ENCODE measurements around the gene SOD1.

The SOD1 gene

GRCh38 chr21:31659536-31660258, at the start of gene SOD1:
Gene SOD1, plus strand, starts transcription at chr21:31659693. Its CDS starts 77 bp downstream, at chr21:31659770.
- no peaks in the 10 kb centered on the region for H3K27me3 ChIP-seq (ENCODE audit: control insufficient read depth in 1 of 2, insufficient read depth in 2 of 2, low read length in 2 of 2)
- H3K4me1 ChIP-seq (ENCODE audit: control insufficient read depth in 1 of 2, insufficient read depth in 2 of 2, low read length in 2 of 2), result peaks cover 30 to 36% of the 10 kb centered on the region in 2 donors
- H3K9me3 ChIP-seq (ENCODE audit: control insufficient read depth in 1 of 2, low read length in 2 of 2), result no peaks in the 10 kb centered on the region
- H3K4me3 ChIP-seq (ENCODE audit: low read depth in 1 of 2, low read length in 2 of 2), result peak within 1 kb of the TSS; percentile 87 to 88
- peaks cover 0 to 9% of the 10 kb centered on the region in 2 donors for H3K36me3 ChIP-seq (ENCODE audit: control insufficient read depth in 1 of 2, insufficient read depth in 2 of 2, low read length in 2 of 2)
- H3K27ac ChIP-seq (ENCODE audit: low read depth, low read length), result peak within 1 kb of the TSS; percentile 88
- H3K9ac ChIP-seq (ENCODE audit: low read depth in 1 of 2, low read length in 2 of 2), result peak within 1 kb of the TSS; percentile 69 to 79

DNA sequence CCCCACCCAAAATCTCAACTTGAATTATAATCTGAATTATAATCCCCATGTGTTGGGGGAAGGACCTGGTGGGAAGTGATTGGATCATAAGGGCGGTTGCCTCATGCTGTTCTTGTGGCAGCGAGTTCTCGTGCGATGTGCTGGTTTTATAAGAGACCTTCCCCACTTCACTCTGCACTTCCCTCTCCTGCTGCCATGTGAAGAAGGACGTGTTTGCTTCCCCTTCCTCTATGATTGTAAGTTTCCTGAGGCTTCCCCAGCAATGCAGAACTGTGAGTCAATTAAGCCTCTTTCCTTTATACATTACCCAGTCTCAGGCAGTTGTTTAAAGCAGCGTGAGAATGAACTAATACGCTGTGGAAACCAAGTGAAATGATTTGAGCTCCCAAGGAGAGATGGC, 48.0 kb upstream of the SOD1 start:
- Histone ChIP-seq H3K27me3 (ENCODE audit: control insufficient read depth in 1 of 2, insufficient read depth in 2 of 2, low read length in 2 of 2) (no peaks in the 10 kb centered on the region), H3K9ac (ENCODE audit: low read depth in 1 of 2, low read length in 2 of 2) (no peak overlapping the region), H3K9me3 (ENCODE audit: control insufficient read depth in 1 of 2, low read length in 2 of 2) (no peaks in the 10 kb centered on the region), H3K27ac (ENCODE audit: low read depth, low read length) (no peak overlapping the region), H3K4me1 (ENCODE audit: control insufficient read depth in 1 of 2, insufficient read depth in 2 of 2, low read length in 2 of 2) (no peaks in the 10 kb centered on the region), H3K4me3 (ENCODE audit: low read depth in 1 of 2, low read length in 2 of 2) (no peak overlapping the region), H3K36me3 (ENCODE audit: control insufficient read depth in 1 of 2, insufficient read depth in 2 of 2, low read length in 2 of 2) (no peaks in the 10 kb centered on the region)

GRCh38 chr21:31612894-31613785, 46.4 kb upstream of the SOD1 start:
- no peak overlapping the region for H3K9ac ChIP-seq (ENCODE audit: low read depth in 1 of 2, low read length in 2 of 2)
- no peaks in the 10 kb centered on the region for H3K9me3 ChIP-seq (ENCODE audit: control insufficient read depth in 1 of 2, low read length in 2 of 2)
- H3K4me1 ChIP-seq (ENCODE audit: control insufficient read depth in 1 of 2, insufficient read depth in 2 of 2, low read length in 2 of 2), result no peaks in the 10 kb centered on the region
- H3K27me3 ChIP-seq (ENCODE audit: control insufficient read depth in 1 of 2, insufficient read depth in 2 of 2, low read length in 2 of 2), result no peaks in the 10 kb centered on the region
- no peaks in the 10 kb centered on the region for H3K36me3 ChIP-seq (ENCODE audit: control insufficient read depth in 1 of 2, insufficient read depth in 2 of 2, low read length in 2 of 2)
- H3K4me3 ChIP-seq (ENCODE audit: low read depth in 1 of 2, low read length in 2 of 2), result no peak overlapping the region
- H3K27ac ChIP-seq (ENCODE audit: low read depth, low read length), result no peak overlapping the region

DNA sequence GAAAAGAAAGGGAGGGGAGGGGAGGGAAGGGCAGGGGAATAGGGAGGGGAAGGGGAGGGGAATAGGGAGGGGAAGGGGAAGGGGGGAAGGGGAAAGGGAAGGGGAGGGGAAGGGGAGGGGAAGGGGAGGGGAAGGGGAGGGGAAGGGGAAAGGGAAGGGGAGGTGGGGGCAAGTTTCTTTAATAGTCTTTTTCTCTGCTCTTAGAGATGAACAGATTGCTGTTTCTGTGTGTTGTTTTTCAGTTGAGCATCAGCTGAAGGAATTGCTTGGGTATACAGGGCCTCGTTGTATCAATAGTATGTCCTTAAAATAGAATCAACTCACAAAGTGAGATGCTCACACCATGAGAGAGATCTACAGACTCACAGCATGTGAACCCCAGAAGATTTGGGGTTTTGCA, 44.8 kb upstream of the SOD1 start:
- H3K27me3 ChIP-seq (ENCODE audit: control insufficient read depth in 1 of 2, insufficient read depth in 2 of 2, low read length in 2 of 2), result no peaks in the 10 kb centered on the region
- no peak overlapping the region for H3K27ac ChIP-seq (ENCODE audit: low read depth, low read length)
- H3K9me3 ChIP-seq (ENCODE audit: control insufficient read depth in 1 of 2, low read length in 2 of 2), result no peaks in the 10 kb centered on the region
- H3K4me1 ChIP-seq (ENCODE audit: control insufficient read depth in 1 of 2, insufficient read depth in 2 of 2, low read length in 2 of 2), result no peaks in the 10 kb centered on the region
- no peak overlapping the region for H3K4me3 ChIP-seq (ENCODE audit: low read depth in 1 of 2, low read length in 2 of 2)
- H3K9ac ChIP-seq (ENCODE audit: low read depth in 1 of 2, low read length in 2 of 2), result no peak overlapping the region
- H3K36me3 ChIP-seq (ENCODE audit: control insufficient read depth in 1 of 2, insufficient read depth in 2 of 2, low read length in 2 of 2), result no peaks in the 10 kb centered on the region

- Histone ChIP-seq H3K27me3 (ENCODE audit: control insufficient read depth in 1 of 2, insufficient read depth in 2 of 2, low read length in 2 of 2) (no peaks in the 10 kb centered on the region), H3K9ac (ENCODE audit: low read depth in 1 of 2, low read length in 2 of 2) (no peak overlapping the region), H3K4me1 (ENCODE audit: control insufficient read depth in 1 of 2, insufficient read depth in 2 of 2, low read length in 2 of 2) (no peaks in the 10 kb centered on the region), H3K9me3 (ENCODE audit: control insufficient read depth in 1 of 2, low read length in 2 of 2) (no peaks in the 10 kb centered on the region), H3K27ac (ENCODE audit: low read depth, low read length) (no peak overlapping the region), H3K36me3 (ENCODE audit: control insufficient read depth in 1 of 2, insufficient read depth in 2 of 2, low read length in 2 of 2) (no peaks in the 10 kb centered on the region), H3K4me3 (ENCODE audit: low read depth in 1 of 2, low read length in 2 of 2) (no peak overlapping the region)
These were observed 43.3 kb upstream of the SOD1 start for GRCh38 chr21:31616216-31616615.

DNA sequence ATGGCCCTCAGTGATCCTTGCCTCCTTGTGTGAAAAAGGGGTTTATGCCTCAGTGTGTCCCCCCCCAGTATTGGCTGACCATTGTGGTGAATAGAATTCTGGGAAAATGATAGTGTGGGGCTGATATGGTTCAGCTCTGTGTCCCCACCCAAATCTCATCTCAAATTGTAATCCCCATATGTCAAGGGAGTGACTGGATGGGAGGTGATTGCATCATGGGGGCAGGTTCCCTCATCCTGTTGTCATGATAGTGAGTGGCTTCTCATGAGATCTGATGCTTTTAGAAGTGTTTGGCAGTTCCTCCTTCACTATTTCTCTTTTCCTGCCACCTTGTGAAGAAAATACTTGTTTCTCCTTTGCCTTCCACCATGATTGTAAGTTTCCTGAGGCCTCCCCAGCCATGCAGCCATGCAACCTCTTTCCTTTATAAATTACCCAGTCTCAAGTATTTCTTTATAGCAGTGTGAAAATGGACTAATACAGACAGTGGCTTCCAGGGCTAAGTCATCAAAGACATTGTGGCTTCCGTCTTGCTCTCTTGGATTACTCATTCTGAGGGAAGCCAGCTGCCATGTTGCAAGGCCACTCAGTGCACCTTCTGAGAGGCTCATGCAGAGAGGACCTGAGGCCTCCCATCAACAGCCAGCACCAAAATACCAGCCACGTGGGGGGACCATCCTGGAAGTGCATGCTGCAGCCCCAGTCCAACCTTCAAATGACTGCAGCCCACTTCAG, 40.6 kb upstream of the SOD1 start:
- no peaks in the 10 kb centered on the region for H3K4me1 ChIP-seq (ENCODE audit: control insufficient read depth in 1 of 2, insufficient read depth in 2 of 2, low read length in 2 of 2)
- H3K9me3 ChIP-seq (ENCODE audit: control insufficient read depth in 1 of 2, low read length in 2 of 2), result no peaks in the 10 kb centered on the region
- H3K36me3 ChIP-seq (ENCODE audit: control insufficient read depth in 1 of 2, insufficient read depth in 2 of 2, low read length in 2 of 2), result no peaks in the 10 kb centered on the region
- H3K4me3 ChIP-seq (ENCODE audit: low read depth in 1 of 2, low read length in 2 of 2), result no peak overlapping the region
- no peak overlapping the region for H3K27ac ChIP-seq (ENCODE audit: low read depth, low read length)
- H3K27me3 ChIP-seq (ENCODE audit: control insufficient read depth in 1 of 2, insufficient read depth in 2 of 2, low read length in 2 of 2), result no peaks in the 10 kb centered on the region
- H3K9ac ChIP-seq (ENCODE audit: low read depth in 1 of 2, low read length in 2 of 2), result no peak overlapping the region

- H3K9me3 ChIP-seq (ENCODE audit: control insufficient read depth in 1 of 2, low read length in 2 of 2), result no peaks in the 10 kb centered on the region
- no peaks in the 10 kb centered on the region for H3K4me1 ChIP-seq (ENCODE audit: control insufficient read depth in 1 of 2, insufficient read depth in 2 of 2, low read length in 2 of 2)
- H3K36me3 ChIP-seq (ENCODE audit: control insufficient read depth in 1 of 2, insufficient read depth in 2 of 2, low read length in 2 of 2), result no peaks in the 10 kb centered on the region
- H3K4me3 ChIP-seq (ENCODE audit: low read depth in 1 of 2, low read length in 2 of 2), result no peak overlapping the region
- no peak overlapping the region for H3K27ac ChIP-seq (ENCODE audit: low read depth, low read length)
- H3K9ac ChIP-seq (ENCODE audit: low read depth in 1 of 2, low read length in 2 of 2), result no peak overlapping the region
- H3K27me3 ChIP-seq (ENCODE audit: control insufficient read depth in 1 of 2, insufficient read depth in 2 of 2, low read length in 2 of 2), result no peaks in the 10 kb centered on the region
These were observed 37.1 kb upstream of the SOD1 start for GRCh38 chr21:31622397-31622796.

DNA sequence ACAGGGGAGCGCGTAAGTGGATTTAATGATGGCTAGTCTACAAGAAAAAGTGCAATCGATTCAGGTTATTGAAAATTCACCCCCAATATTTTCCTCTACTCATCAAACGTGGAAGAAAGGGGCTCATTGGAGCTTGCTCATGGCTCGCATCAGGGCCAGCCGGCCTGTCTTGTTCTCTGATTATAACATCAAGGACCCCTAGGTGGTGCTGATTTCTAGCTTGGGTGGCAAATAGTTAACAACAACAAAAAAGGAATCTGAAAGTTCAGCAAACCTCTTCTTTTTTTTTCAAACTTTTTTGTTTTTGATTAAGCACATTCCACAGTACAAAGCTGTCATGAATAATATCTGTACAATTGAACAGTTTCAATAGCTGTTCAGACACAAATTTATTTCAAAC, 35.8 kb upstream of the SOD1 start:
- H3K4me3 ChIP-seq (ENCODE audit: low read depth in 1 of 2, low read length in 2 of 2), result no peak overlapping the region
- no peaks in the 10 kb centered on the region for H3K36me3 ChIP-seq (ENCODE audit: control insufficient read depth in 1 of 2, insufficient read depth in 2 of 2, low read length in 2 of 2)
- H3K9me3 ChIP-seq (ENCODE audit: control insufficient read depth in 1 of 2, low read length in 2 of 2), result no peaks in the 10 kb centered on the region
- H3K27ac ChIP-seq (ENCODE audit: low read depth, low read length), result no peak overlapping the region
- H3K9ac ChIP-seq (ENCODE audit: low read depth in 1 of 2, low read length in 2 of 2), result no peak overlapping the region
- H3K27me3 ChIP-seq (ENCODE audit: control insufficient read depth in 1 of 2, insufficient read depth in 2 of 2, low read length in 2 of 2), result no peaks in the 10 kb centered on the region
- no peaks in the 10 kb centered on the region for H3K4me1 ChIP-seq (ENCODE audit: control insufficient read depth in 1 of 2, insufficient read depth in 2 of 2, low read length in 2 of 2)

DNA sequence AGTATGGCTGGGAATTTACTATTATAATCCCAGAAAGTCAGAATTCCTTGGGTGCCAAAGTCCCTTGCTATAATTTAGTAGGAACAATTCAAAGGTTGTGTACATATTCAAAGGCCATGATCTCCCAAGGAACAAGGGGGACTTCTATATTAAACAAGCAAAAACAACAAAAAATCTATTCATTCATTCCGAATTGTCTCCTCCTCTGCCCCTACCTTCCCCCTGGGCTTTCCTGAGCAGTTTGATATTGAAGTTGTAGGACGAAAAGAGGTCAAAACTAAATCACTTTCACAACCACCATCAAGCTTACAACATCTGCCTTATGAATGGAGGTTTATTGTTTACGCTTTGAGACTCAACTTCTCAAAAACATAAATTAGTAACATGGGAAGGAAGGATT, 35.3 kb upstream of the SOD1 start:
- H3K36me3 ChIP-seq (ENCODE audit: control insufficient read depth in 1 of 2, insufficient read depth in 2 of 2, low read length in 2 of 2), result no peaks in the 10 kb centered on the region
- no peaks in the 10 kb centered on the region for H3K27me3 ChIP-seq (ENCODE audit: control insufficient read depth in 1 of 2, insufficient read depth in 2 of 2, low read length in 2 of 2)
- no peak overlapping the region for H3K27ac ChIP-seq (ENCODE audit: low read depth, low read length)
- no peak overlapping the region for H3K4me3 ChIP-seq (ENCODE audit: low read depth in 1 of 2, low read length in 2 of 2)
- H3K9ac ChIP-seq (ENCODE audit: low read depth in 1 of 2, low read length in 2 of 2), result no peak overlapping the region
- H3K4me1 ChIP-seq (ENCODE audit: control insufficient read depth in 1 of 2, insufficient read depth in 2 of 2, low read length in 2 of 2), result peaks cover 0 to under 1% of the 10 kb centered on the region in 2 donors
- H3K9me3 ChIP-seq (ENCODE audit: control insufficient read depth in 1 of 2, low read length in 2 of 2), result no peaks in the 10 kb centered on the region
